Measurements from ENCODE around the gene APEH. TPM values are rescaled to one million over a fixed set of nuclear protein-coding genes. Genes with fewer than 3 reads are reported as not detected.

The APEH gene
- total and polyA plus RNA-seq, 9 of the 15 experiments (the other 6 are each of a cell fraction or from before 2014, with no cell fraction given) = 70.9 to 177 (median 117) TPM

- intact Hi-C loops (cut with micrococcal nuclease) = no loop called here
- no peak overlapping the region for H3K4me3 ChIP-seq
- H3K27me3 ChIP-seq (ENCODE audit: control insufficient read depth in 2 of 2, insufficient read depth in 2 of 2, low read length in 2 of 2) = no peaks in the 10 kb centered on the region
- peaks cover 11 to 12% of the 10 kb centered on the region in 2 experiments; a peak in 4 of 5 replicates for H3K4me1 ChIP-seq (replicated peaks in 1 of 2; ENCODE audit: control insufficient read depth in 2 of 2, insufficient read depth in 2 of 2, low read length in 2 of 2)
- H4K20me1 ChIP-seq (replicated peaks; ENCODE audit: control insufficient read depth, insufficient read depth, low read length) = no peaks in the 10 kb centered on the region; the same call in 1 of the 2 replicates
- ChIA-PET POLR2A (interaction anchor here (1.0 kb wide), 1 partner anchor 8 kb away, joined by 3 read pairs; no protein-coding TSS in a partner anchor), CTCF (ENCODE audit: low intra/inter-chr PET ratio) (no interaction called here)
- H3K4me2 ChIP-seq (ENCODE audit: insufficient read depth, low read length) = no peak overlapping the region
- no TSS peak for BruUV-seq (replicated peaks)
- no peak overlapping the region for H2AFZ ChIP-seq (ENCODE audit: low read depth, low read length)
- ATAC-seq (peak; percentile 46), DNase-seq (ENCODE audit: extremely low read depth in 1 of 4, low spot score in 3 of 4) (peak in 2 of 4 experiments; percentile 31 to 32), FAIRE-seq (peak; percentile 44)
- peaks cover 5% of the 10 kb centered on the region for H3K79me2 ChIP-seq (ENCODE audit: control insufficient read depth, insufficient read depth, low read length)
- H3K9ac ChIP-seq (ENCODE audit: insufficient read depth in 1 of 2, low read depth in 2 of 2, low read length in 2 of 2) = peak overlapping the region in 1 of 2 experiments; percentile 76; a peak in 1 of 4 replicates
- in situ Hi-C loops (cut with MboI) = loop anchor here (10.0 kb wide), 1 partner anchor 104 kb away; no protein-coding TSS in a partner anchor
- 22% methylated on average over 4 of the region's 5 CpGs for WGBS (ENCODE audit: insufficient coverage, low coverage, missing lambda C conversion rate)
- H3K36me3 ChIP-seq (ENCODE audit: control insufficient read depth, insufficient read depth, low read length) = no peaks in the 10 kb centered on the region
- no peak overlapping the region for H3K27ac ChIP-seq (ENCODE audit: extremely low read depth, low read depth, low read length)
- no peaks in the 10 kb centered on the region for H3K9me1 ChIP-seq (ENCODE audit: control insufficient read depth, insufficient read depth, low read length)
- H3K9me3 ChIP-seq (replicated peaks; ENCODE audit: control insufficient read depth, insufficient read depth, low read depth, low read length) = no peaks in the 10 kb centered on the region
- TF ChIP-seq ATF6 (CRISPR knock-in tag; IDR thresholded peaks at IDR 0.05) = no peak
- no peak for TF ChIP-seq CEBPB (tag; IDR thresholded peaks at IDR 0.05)
- TF ChIP-seq HNRNPLL (IDR thresholded peaks at IDR 0.05; ENCODE audit: low read depth, low read length, poor library complexity, severe bottlenecking) = no peak
- TF ChIP-seq ZNF584 (CRISPR knock-in tag; IDR thresholded peaks at IDR 0.05; ENCODE audit: low read depth) = no peak
- TF ChIP-seq CTCF (IDR thresholded peaks at IDR 0.05 in 2 of 3, conservative IDR thresholded peaks at IDR 0.05 in 1 of 3; ENCODE audit: insufficient read depth in 2 of 3, low read depth in 1 of 3, low read length in 3 of 3) = peak; percentile 10 to 28 (median 15); a peak in 2 of 6 replicates
- no peak for TF ChIP-seq ZNF146 (CRISPR knock-in tag; IDR thresholded peaks at IDR 0.05; ENCODE audit: unreplicated experiment)
- no peak for TF ChIP-seq LEF1 (IDR thresholded peaks at IDR 0.05)
- TF ChIP-seq ZNF121 (CRISPR knock-in tag; conservative IDR thresholded peaks at IDR 0.05) = no peak
Observed at GRCh38 chr3:49668414-49668797, 5.7 kb upstream of the APEH start.
